COLO829 (cell line): ENCODE data around the gene TMEM60.

ENCODE experiments used
- DNase-seq: peaks from one replicate; pipeline ENCODE4 v3.0.0; 2012; ENCODE audit warnings: low spot score

TMEM60 gene

GRCh38 chr7:77771901-77772300 lies 26.3 kb downstream of the TMEM60 start:
- DNase-seq: no peak

GRCh38 chr7:77770316-77770715 lies 27.9 kb downstream of the TMEM60 start:
- DNase-seq: no peak

GRCh38 chr7:77766801-77767605 lies 31.2 kb downstream of the TMEM60 start:
- no peak for DNase-seq

GRCh38 chr7:77765906-77766800 lies 32.1 kb downstream of the TMEM60 start:
- DNase-seq: no peak

GRCh38 chr7:77765481-77765880 lies 32.8 kb downstream of the TMEM60 start:
- DNase-seq: no peak

- DNase-seq: no peak
These were observed 37.3 kb downstream of the TMEM60 start for GRCh38 chr7:77760809-77761453.

GRCh38 chr7:77759294-77759889 lies 38.8 kb downstream of the TMEM60 start:
- DNase-seq: peak; percentile 46

- DNase-seq: no peak
These were observed 40.6 kb downstream of the TMEM60 start for GRCh38 chr7:77757589-77757988.

- DNase-seq: no peak
These were observed 45.1 kb downstream of the TMEM60 start for GRCh38 chr7:77753173-77753572.

- DNase-seq: no peak
These were observed 46.2 kb downstream of the TMEM60 start for GRCh38 chr7:77752016-77752415.

GRCh38 chr7:77747718-77748117 lies 50.5 kb downstream of the TMEM60 start:
- no peak for DNase-seq

GRCh38 chr7:77747178-77747577 lies 51.1 kb downstream of the TMEM60 start:
- DNase-seq: no peak

- DNase-seq: no peak
These were observed 51.4 kb downstream of the TMEM60 start for GRCh38 chr7:77746824-77747165.

GRCh38 chr7:77746164-77746823 lies 51.9 kb downstream of the TMEM60 start:
- no peak for DNase-seq

GRCh38 chr7:77745746-77746145 lies 52.5 kb downstream of the TMEM60 start:
- DNase-seq: no peak
